Measurements from ENCODE around the gene EGFL8. TPM values are rescaled to one million over a fixed set of nuclear protein-coding genes. Genes with fewer than 3 reads are reported as not detected.
A peak's percentile ranks its signal among the peaks of the same experiment; 100 is the strongest.

EGFL8 gene
- total RNA-seq, 4 donors from 2014 or later = 0.80 to 7.1 (median 4.2) TPM

DNA sequence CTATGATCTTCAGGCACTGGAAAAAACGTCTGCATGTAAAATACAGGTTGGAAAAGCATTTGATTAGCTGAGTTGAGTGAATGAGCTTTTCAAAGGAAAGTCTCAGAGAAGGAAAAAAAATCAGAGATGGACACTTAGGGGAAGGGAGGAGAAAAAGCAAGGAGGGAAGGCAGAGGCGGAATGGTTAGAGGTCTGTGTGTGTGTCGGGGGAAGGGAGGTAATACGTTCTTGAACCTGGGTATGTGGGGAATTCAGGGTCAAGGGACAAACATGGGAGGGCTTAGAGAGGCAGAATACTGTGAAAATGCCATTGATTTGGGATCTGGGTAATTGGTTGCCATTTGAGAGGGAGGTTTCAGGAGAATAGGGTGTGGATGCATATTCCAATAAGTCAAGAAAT, 17.7 kb upstream of the EGFL8 start:
- Histone ChIP-seq H3K4me1 (no peaks in the 10 kb centered on the region), H3K36me3 (no peaks in the 10 kb centered on the region), H3K4me3 (no peak overlapping the region), H3K9me3 (no peaks in the 10 kb centered on the region), H3K27me3 (peaks cover 18 to 32% (median 23%) of the 10 kb centered on the region in 3 donors), H3K27ac (no peak overlapping the region)
- in situ Hi-C loops (cut with MboI; ENCODE audit: low sequenced_read_pairs in 4 of 4) (loop anchor here in 1 of 4 donors (25.0 kb wide), 1 partner anchor 184 kb away; the partner anchor contains the start of genes DXO, NELFE and SKIC2), intact Hi-C loops (cut with DNase I; ENCODE audit: low total_unique reads) (no loop called here)
- DNase-seq (no peak), ATAC-seq (no peak)
- TF ChIP-seq, protein P1, sequence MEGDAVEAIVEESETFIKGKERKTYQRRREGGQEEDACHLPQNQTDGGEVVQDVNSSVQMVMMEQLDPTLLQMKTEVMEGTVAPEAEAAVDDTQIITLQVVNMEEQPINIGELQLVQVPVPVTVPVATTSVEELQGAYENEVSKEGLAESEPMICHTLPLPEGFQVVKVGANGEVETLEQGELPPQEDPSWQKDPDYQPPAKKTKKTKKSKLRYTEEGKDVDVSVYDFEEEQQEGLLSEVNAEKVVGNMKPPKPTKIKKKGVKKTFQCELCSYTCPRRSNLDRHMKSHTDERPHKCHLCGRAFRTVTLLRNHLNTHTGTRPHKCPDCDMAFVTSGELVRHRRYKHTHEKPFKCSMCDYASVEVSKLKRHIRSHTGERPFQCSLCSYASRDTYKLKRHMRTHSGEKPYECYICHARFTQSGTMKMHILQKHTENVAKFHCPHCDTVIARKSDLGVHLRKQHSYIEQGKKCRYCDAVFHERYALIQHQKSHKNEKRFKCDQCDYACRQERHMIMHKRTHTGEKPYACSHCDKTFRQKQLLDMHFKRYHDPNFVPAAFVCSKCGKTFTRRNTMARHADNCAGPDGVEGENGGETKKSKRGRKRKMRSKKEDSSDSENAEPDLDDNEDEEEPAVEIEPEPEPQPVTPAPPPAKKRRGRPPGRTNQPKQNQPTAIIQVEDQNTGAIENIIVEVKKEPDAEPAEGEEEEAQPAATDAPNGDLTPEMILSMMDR (IDR thresholded peaks at IDR 0.05 in 4 of 5, conservative IDR thresholded peaks at IDR 0.05 in 1 of 5) = no peak
- no peak for TF ChIP-seq POLR2A (IDR thresholded peaks at IDR 0.05)

DNA sequence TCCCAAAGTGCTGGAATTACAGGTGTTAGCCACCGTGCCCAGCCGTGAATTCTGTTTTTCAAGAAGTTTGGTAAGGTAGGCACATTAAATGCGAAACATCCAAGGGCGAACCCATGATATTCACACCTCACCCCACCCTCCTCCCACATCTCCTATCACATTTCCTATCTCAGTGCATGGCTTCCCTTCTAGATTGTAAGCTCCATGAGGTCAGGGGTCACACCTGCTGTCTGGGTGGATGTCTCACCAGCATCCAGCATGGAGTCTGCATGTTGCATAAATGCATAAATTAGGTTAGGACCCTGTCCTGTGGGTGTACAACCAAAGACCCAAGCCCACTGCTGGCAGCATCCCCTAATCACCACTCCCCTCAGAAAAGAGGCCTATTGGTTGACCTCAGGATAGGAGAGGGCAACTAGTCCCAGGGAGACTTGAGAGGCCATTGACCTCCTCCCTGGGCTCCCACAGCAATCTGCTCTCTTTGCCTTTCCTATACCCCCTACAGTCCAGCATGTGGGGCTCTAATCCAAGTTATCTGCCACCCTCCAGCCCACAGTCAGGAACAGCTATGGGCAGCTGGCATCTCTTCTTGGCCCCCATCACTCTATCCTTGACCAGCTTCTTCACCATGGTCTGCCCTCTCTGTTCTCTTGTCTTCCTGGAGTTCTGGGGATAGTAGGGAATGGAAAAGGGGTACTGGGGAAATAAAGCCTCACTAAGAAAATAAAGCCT, 16.8 kb upstream of the EGFL8 start:
- Histone ChIP-seq H3K9me3 (no peaks in the 10 kb centered on the region), H3K27me3 (peaks cover 18 to 32% (median 23%) of the 10 kb centered on the region in 3 donors), H3K4me3 (no peak overlapping the region), H3K36me3 (no peaks in the 10 kb centered on the region), H3K27ac (no peak overlapping the region), H3K4me1 (peaks cover 6 to 7% of the 10 kb centered on the region in 2 donors)
- no peak for TF ChIP-seq POLR2A (IDR thresholded peaks at IDR 0.05)
- TF ChIP-seq, protein P1 (IDR thresholded peaks at IDR 0.05 in 4 of 5, conservative IDR thresholded peaks at IDR 0.05 in 1 of 5) = no peak
- in situ Hi-C loops (cut with MboI; ENCODE audit: low sequenced_read_pairs in 4 of 4) = loop anchor here in 1 of 4 donors (25.0 kb wide), 1 partner anchor 185 kb away; the partner anchor contains the start of genes DXO, NELFE and SKIC2
- DNase-seq = no peak
- intact Hi-C loops (cut with DNase I; ENCODE audit: low total_unique reads) = no loop called here
- no peak for ATAC-seq

DNA sequence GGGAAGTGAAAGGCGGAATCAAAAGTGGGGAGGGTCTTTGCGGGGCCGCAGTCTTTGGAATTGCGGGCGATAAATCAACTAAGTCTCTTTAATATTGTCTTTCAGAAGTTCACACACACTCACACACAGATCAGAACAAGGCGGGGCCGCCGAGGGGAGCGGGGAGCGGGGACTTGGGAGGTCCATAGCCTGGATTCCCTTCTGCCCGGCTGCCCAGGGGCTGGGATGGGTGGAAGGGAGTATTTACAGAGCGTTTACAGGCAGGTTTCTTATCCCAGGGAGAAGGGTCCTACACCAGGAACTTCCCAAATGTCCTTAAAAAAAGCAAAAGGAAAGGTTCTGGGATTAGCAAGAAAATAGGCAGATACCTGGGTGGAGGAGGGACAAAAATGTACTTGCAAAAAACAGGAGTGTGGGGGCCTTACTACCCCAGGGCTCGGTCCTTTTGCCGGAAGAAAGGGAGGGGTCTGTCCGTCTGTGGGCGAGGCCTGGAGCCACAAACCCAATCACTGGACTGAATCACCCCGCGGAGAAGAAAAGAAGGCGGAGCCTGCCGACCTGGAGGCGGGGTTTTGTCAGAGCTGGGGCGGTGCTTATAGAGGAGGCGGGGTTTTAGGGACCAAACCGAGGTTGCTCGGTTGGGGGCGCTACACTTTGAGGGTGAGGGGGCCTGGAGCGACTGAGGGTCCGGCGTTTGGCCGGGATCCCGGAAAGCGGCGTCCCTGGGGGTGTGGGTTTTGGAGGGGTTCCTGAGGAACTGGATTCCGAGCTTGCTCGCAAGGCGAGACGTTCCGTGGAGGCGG, 15.9 kb upstream of the EGFL8 start:
- peak; percentile 48 to 55 for ATAC-seq
- H3K4me3 ChIP-seq = peak overlapping the region in 3 of 4 donors; percentile 24 to 31 (median 28)
- peaks cover 18 to 32% (median 23%) of the 10 kb centered on the region in 3 donors for H3K27me3 ChIP-seq
- H3K36me3 ChIP-seq = no peaks in the 10 kb centered on the region
- intact Hi-C loops (cut with DNase I; ENCODE audit: low total_unique reads) (no loop called here), in situ Hi-C loops (cut with MboI; ENCODE audit: low sequenced_read_pairs in 4 of 4) (loop anchor here in 1 of 4 donors (25.0 kb wide), 1 partner anchor 186 kb away; the partner anchor contains the start of genes DXO, NELFE and SKIC2)
- peaks cover 12 to 14% of the 10 kb centered on the region in 2 donors for H3K4me1 ChIP-seq
- peak; percentile 31 to 52 for DNase-seq
- TF ChIP-seq, protein P1 (IDR thresholded peaks at IDR 0.05 in 4 of 5, conservative IDR thresholded peaks at IDR 0.05 in 1 of 5) = peak in 1 of 5 experiments; percentile 13
- TF ChIP-seq POLR2A (IDR thresholded peaks at IDR 0.05) = no peak
- no peaks in the 10 kb centered on the region for H3K9me3 ChIP-seq
- H3K27ac ChIP-seq = no peak overlapping the region

DNA sequence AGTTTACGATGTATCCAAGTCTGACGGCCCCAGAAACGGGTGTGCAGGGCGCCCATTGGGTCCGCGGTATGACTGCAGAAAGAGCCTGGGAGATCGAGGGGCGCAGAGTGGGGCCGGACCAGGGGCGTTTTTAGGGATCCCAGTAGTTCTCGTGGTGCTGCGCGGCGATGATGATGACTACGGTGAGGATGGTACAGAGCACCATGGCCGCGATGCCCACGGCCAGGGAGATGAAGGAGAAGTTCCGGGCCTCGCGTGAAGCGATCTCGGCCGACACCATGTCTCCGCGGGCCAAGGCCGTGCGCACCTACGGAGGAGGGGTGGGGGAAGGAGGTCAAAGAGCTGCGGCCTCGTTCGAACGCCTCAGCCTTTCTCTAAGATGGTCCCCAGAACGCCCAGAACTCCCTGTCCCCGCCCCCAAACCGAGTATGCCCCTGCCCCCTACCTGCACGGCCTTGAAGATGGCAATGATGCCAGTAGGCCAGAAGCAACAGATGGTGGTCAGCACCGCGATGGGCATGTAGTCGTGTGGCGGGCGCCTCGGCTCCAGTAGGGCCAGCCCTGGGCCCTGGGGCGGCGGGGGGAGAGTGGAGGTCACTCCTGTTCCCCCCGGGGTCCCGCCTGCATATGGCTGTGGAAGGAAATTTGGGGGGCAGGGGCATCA, 15.2 kb upstream of the EGFL8 start:
- no peak for DNase-seq
- peak overlapping the region in 3 of 4 donors; percentile 24 to 31 (median 28) for H3K4me3 ChIP-seq
- no peaks in the 10 kb centered on the region for H3K36me3 ChIP-seq
- TF ChIP-seq, protein P1 (IDR thresholded peaks at IDR 0.05 in 4 of 5, conservative IDR thresholded peaks at IDR 0.05 in 1 of 5) = no peak
- TF ChIP-seq POLR2A (IDR thresholded peaks at IDR 0.05) = no peak
- in situ Hi-C loops (cut with MboI; ENCODE audit: low sequenced_read_pairs in 4 of 4) (loop anchor here in 1 of 4 donors (25.0 kb wide), 1 partner anchor 187 kb away; the partner anchor contains the start of genes DXO, NELFE and SKIC2), intact Hi-C loops (cut with DNase I; ENCODE audit: low total_unique reads) (no loop called here)
- no peaks in the 10 kb centered on the region for H3K9me3 ChIP-seq
- peaks cover 12 to 17% of the 10 kb centered on the region in 2 donors for H3K4me1 ChIP-seq
- peaks cover 18 to 32% (median 23%) of the 10 kb centered on the region in 3 donors for H3K27me3 ChIP-seq
- no peak overlapping the region for H3K27ac ChIP-seq
- no peak for ATAC-seq
